Osteoblast (primary cell): ENCODE measurements around the gene SIGMAR1. TPM values are rescaled to one million over a fixed set of nuclear protein-coding genes. Genes with fewer than 3 reads are reported as not detected.

Source experiments
- DNase-seq: peaks from one replicate; pipeline ENCODE4 v3.0.0; 2011; ENCODE audit warnings: low spot score, mixed read lengths; ENCODE audit not compliant: insufficient read length; ENCODE audit errors: missing footprints
- H2AFZ ChIP-seq: 2 replicates; pipeline ENCODE4 v1.6.0; 2011; ENCODE audit warnings: mild to moderate bottlenecking, low read length
- H3K27ac ChIP-seq: 2 replicates; pipeline ENCODE4 v1.5.1; 2011; ENCODE audit warnings: mild to moderate bottlenecking, low read depth, low read length, moderate library complexity
- H3K27me3 ChIP-seq: 2 replicates; pipeline ENCODE4 v1.6.0; 2012; ENCODE audit warnings: mild to moderate bottlenecking, control low read depth, inconsistent platforms, low read length, moderate library complexity; ENCODE audit not compliant: insufficient read depth
- H3K36me3 ChIP-seq: 2 replicates; pipeline ENCODE4 v1.5.1; 2011; ENCODE audit warnings: mild to moderate bottlenecking, low read length, control low read depth, moderate library complexity; ENCODE audit not compliant: insufficient read depth
- H3K4me1 ChIP-seq: 2 replicates; pipeline ENCODE4 v1.5.1; 2011; ENCODE audit warnings: mild to moderate bottlenecking, low read length, control low read depth, moderate library complexity; ENCODE audit not compliant: insufficient read depth
- H3K4me2 ChIP-seq: 2 replicates; pipeline ENCODE4 v1.6.0; 2011; ENCODE audit warnings: mild to moderate bottlenecking, low read length; ENCODE audit not compliant: insufficient read depth
- H3K4me3 ChIP-seq: fragments of 200-600 bp; sonication (generic); 3 replicates; pipeline ENCODE4 v1.5.1; 2012; ENCODE audit warnings: mild to moderate bottlenecking, low read length, inconsistent platforms; ENCODE audit not compliant: insufficient read depth
- H3K79me2 ChIP-seq: 2 replicates; pipeline ENCODE4 v1.6.0; 2012; ENCODE audit warnings: mild to moderate bottlenecking, low read length, control low read depth, inconsistent platforms; ENCODE audit not compliant: insufficient read depth
- H3K9me3 ChIP-seq: 2 replicates; pipeline ENCODE4 v1.5.1; 2011; ENCODE audit warnings: low read depth, low read length, control low read depth
- H4K20me1 ChIP-seq: 2 replicates; pipeline ENCODE4 v1.6.0; 2012; ENCODE audit warnings: mild to moderate bottlenecking, low read length, control low read depth; ENCODE audit not compliant: insufficient read depth
- CTCF ChIP-seq: IDR thresholded peaks from 2 replicates; pipeline ENCODE4 v1.5.1; 2011; ENCODE audit warnings: mild to moderate bottlenecking, low read depth, low read length, moderate library complexity; ENCODE audit errors: extremely low read depth
- total RNA-seq: library from RNA; depleted of rRNA; stranded (reverse); fragments of >200 nt; gene quantifications from 2 replicates; pipeline ENCODE4 v1.2.3, GENCODE V29; 2012

The SIGMAR1 gene
- total RNA-seq, 1 donor: 72.7 TPM

- peaks cover 8% of the 10 kb centered on the region for H4K20me1 ChIP-seq
- H3K27ac ChIP-seq: no peak overlapping the region
- no peaks in the 10 kb centered on the region for H3K9me3 ChIP-seq
- H3K36me3 ChIP-seq: peaks cover 4% of the 10 kb centered on the region
- peaks cover 5% of the 10 kb centered on the region for H3K4me1 ChIP-seq
- no peak overlapping the region for H3K4me3 ChIP-seq
- no peaks in the 10 kb centered on the region for H3K27me3 ChIP-seq
- no peak overlapping the region for H2AFZ ChIP-seq
- H3K4me2 ChIP-seq: no peak overlapping the region
- no peak for DNase-seq
- H3K79me2 ChIP-seq: no peaks in the 10 kb centered on the region
- no peak for TF ChIP-seq CTCF
Measured at GRCh38 chr9:34684816-34685215, 47.2 kb upstream of the SIGMAR1 start.

GRCh38 chr9:34684145-34684544, 46.6 kb upstream of the SIGMAR1 start:
- DNase-seq: peak; percentile 80
- Histone ChIP-seq H3K9me3 (no peaks in the 10 kb centered on the region), H3K4me1 (peaks cover 5% of the 10 kb centered on the region), H3K36me3 (peaks cover 4% of the 10 kb centered on the region), H3K4me2 (no peak overlapping the region), H3K4me3 (no peak overlapping the region), H4K20me1 (peaks cover 8% of the 10 kb centered on the region), H3K27me3 (no peaks in the 10 kb centered on the region), H3K79me2 (no peaks in the 10 kb centered on the region), H3K27ac (no peak overlapping the region), H2AFZ (no peak overlapping the region)
- no peak for TF ChIP-seq CTCF

GRCh38 chr9:34675869-34676268, 38.3 kb upstream of the SIGMAR1 start:
- no peak overlapping the region for H3K27ac ChIP-seq
- H3K9me3 ChIP-seq: no peaks in the 10 kb centered on the region
- H3K36me3 ChIP-seq: peaks cover 1% of the 10 kb centered on the region
- no peak for TF ChIP-seq CTCF
- H4K20me1 ChIP-seq: no peaks in the 10 kb centered on the region
- DNase-seq: peak; percentile 78
- H2AFZ ChIP-seq: no peak overlapping the region
- H3K4me2 ChIP-seq: no peak overlapping the region
- no peaks in the 10 kb centered on the region for H3K4me1 ChIP-seq
- no peaks in the 10 kb centered on the region for H3K27me3 ChIP-seq
- no peaks in the 10 kb centered on the region for H3K79me2 ChIP-seq
- no peak overlapping the region for H3K4me3 ChIP-seq

GRCh38 chr9:34675048-34675714, 37.6 kb upstream of the SIGMAR1 start:
- no peaks in the 10 kb centered on the region for H3K9me3 ChIP-seq
- peaks cover 5% of the 10 kb centered on the region for H4K20me1 ChIP-seq
- H3K4me2 ChIP-seq: no peak overlapping the region
- no peaks in the 10 kb centered on the region for H3K27me3 ChIP-seq
- H3K4me1 ChIP-seq: no peaks in the 10 kb centered on the region
- no peaks in the 10 kb centered on the region for H3K36me3 ChIP-seq
- H2AFZ ChIP-seq: no peak overlapping the region
- H3K79me2 ChIP-seq: peaks cover 3% of the 10 kb centered on the region
- peak; percentile 79 for DNase-seq
- TF ChIP-seq CTCF: peak; percentile 86
- H3K27ac ChIP-seq: no peak overlapping the region
- no peak overlapping the region for H3K4me3 ChIP-seq
